Fibroblast of pulmonary artery (primary cell): ENCODE results near the gene SCAMP3.
"Not testable (repeated sequence)": the region's sequence is repeated elsewhere in the genome, so short reads cannot be mapped to it uniquely, and the experiment has no call there.

Experiments used
- DNase-seq: peaks from one replicate; pipeline ENCODE4 v3.0.0-alpha.2; 2010; ENCODE audit warnings: low read depth
- H3K4me3 ChIP-seq: replicated peaks from 2 replicates; pipeline ENCODE4 v1.5.1; 2011; ENCODE audit warnings: low read depth, mild to moderate bottlenecking, control low read depth, low read length, moderate library complexity
- CTCF ChIP-seq: IDR thresholded peaks from 2 replicates; pipeline ENCODE4 v1.5.1; 2011; ENCODE audit warnings: mild to moderate bottlenecking, control low read depth, low read length, inconsistent platforms; ENCODE audit errors: missing control alignments

SCAMP3 gene

GRCh38 chr1:155226910-155227260, 35.3 kb downstream of the SCAMP3 start:
- DNase-seq: peak; percentile 45
- H3K4me3 ChIP-seq: peak overlapping the region; percentile 81
- TF ChIP-seq CTCF: no peak

DNA sequence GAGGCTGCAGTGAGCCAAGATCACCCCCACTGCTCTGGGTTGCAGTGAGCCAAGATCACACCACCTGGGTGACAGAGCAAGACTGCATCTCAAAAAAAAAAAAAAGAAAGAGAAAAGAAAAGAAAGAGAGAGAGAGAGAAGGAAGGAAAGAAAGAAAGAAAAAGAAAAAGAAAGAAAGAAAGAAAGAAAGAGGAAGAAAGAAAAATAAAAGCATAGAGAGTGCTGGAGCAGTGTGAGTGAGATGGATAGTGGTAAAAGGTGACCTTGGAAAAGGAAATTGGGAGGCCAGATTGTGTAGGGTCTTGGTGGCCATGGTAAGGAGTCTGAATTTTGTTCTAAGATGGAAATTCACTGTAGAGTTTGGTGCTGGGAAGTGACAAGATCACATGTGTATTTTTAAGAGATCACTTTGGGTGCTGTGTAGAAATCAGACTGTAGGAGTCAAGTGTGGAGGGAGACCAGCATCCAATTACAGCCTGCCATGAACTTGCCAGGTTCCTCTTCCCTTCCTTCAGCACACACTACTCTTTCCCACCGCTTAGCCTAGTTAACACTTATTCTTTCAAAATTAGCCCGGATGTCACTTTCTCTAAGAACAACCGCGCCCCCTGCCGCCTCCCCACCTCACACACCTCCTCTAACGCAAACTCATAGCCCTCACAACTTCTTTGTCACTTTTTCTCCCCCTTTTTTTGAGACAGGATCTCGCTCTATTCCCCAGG, 35.8 kb downstream of the SCAMP3 start:
- peak overlapping the region; percentile 81 for H3K4me3 ChIP-seq
- DNase-seq: peak; percentile 77
- peak; percentile 50 for TF ChIP-seq CTCF

DNA sequence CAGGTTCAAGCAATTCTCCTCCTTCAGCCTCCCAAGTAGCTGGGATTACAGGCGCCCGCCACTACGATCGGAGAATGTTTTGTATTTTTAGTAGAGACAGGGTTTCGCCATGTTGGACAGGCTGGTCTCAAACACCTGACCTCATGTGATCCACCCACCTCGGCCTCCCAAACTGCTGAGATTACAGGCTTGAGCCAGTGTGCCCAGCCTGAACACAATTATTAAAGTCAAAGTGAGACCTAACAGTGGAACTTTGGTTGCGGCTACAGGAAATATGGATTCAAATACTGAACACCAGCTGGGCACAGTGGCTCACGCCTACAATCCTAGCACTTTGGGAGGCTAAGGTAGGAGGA, 36.8 kb downstream of the SCAMP3 start:
- not testable (repeated sequence) for H3K4me3 ChIP-seq, DNase-seq

- no peak for DNase-seq
- no peak for TF ChIP-seq CTCF
- H3K4me3 ChIP-seq: no peak overlapping the region
These were observed 39.1 kb downstream of the SCAMP3 start for GRCh38 chr1:155223047-155223446.

DNA sequence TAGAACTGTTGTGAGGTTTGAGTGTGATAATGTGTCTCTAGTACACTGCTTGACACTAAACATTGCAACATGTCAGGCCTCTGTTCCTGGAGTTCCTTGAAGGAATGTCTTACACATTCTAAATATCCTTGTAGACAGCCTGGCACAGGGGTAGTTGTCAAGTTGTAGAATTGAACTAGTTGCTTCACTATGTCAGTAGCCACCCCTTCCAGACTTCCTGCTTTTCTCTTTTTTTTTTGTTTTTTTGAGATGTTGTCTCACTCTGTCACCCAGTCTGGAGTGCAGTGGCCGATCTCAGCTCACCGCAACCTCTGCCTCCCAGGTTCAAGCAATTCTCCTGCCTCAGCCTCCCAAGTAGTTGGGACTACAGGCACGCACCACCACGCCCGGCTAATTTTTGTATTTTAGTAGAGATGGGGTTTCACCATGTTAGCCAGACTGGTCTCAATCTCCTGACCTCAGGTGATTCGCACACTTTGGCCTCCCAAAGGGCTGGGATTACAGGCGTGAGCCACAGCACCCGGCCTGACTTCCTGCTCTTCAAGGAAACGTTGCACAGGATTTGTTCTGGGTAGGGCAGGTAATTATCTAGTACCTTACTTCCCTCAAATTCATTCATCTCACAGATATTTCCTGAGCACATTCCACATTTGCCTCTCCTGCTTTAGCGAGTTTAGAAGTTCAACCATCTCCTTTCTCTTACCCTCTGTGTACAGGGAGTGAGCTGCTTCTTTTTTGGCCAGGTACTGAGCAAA, 41.8 kb downstream of the SCAMP3 start:
- DNase-seq, H3K4me3 ChIP-seq: not testable (repeated sequence)

- no peak for DNase-seq
- no peak overlapping the region for H3K4me3 ChIP-seq
- TF ChIP-seq CTCF: no peak
These were observed 42.5 kb downstream of the SCAMP3 start for GRCh38 chr1:155219592-155220031.

GRCh38 chr1:155218854-155219591, 43.1 kb downstream of the SCAMP3 start:
- peak; percentile 81 for DNase-seq

GRCh38 chr1:155214702-155215101, 47.5 kb downstream of the SCAMP3 start:
- DNase-seq, H3K4me3 ChIP-seq: not testable (repeated sequence)

More at GRCh38 chr1:155218854-155219591, 43.1 kb downstream of the SCAMP3 start:
- no peak for TF ChIP-seq CTCF
- H3K4me3 ChIP-seq: peak overlapping the region; percentile 27

DNA sequence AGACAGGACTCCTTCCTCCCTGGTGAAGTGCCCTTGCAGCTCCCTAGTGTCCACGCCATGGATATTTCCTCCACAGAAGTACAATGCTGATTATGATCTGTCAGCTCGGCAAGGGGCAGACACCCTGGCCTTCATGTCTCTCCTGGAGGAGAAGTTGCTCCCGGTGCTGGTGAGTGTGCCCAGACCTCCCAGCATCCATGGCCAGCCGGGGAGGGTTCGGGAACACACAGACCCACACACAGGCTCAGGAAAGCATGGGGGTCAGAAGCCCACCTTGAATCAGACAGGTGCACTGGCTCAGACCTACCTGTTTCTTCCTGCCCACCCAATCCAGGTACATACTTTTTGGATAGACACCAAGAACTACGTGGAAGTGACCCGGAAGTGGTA, 50.1 kb downstream of the SCAMP3 start:
- not testable (repeated sequence) for DNase-seq, H3K4me3 ChIP-seq

DNA sequence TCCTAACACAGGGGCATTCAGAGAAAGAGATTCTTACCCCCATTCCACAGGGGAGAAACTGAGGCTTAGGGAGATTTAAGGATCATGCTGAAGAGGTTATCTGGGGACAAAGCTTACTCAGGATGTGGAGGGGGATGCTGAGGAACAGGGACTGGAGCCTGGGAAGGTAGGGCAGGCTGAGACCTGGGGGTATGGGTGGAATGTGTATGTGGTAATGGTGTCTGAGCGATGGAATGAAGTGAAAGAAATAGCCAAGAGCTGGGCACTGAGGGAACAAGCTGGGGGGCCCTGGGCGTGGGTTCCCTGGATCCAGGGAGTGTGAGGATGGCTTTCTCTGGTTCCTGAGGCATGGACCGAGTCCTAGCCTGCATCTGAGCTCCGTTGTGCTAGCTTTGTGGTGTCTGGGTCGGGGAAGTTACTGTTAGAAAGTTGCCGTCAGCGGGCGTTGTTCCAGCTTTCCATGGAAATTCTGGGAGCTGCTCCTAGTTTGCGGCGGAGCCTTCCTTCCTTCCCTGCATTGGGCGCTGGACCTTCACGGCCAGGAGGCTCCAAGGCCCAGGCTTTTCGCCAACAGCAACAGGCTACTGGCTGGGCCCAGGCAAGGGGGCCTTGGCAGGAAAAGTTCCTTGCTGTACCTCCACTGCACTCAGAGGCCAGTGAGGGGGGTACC, 50.6 kb downstream of the SCAMP3 start:
- DNase-seq: not testable (repeated sequence)

More for the DNA sequence above, 50.6 kb downstream of the SCAMP3 start:
- not testable (repeated sequence) for H3K4me3 ChIP-seq
